Mesenchymal stem cell (in vitro differentiated cells and primary cell): Measurements from ENCODE around the gene OR2Z1.
"Not testable (repeated sequence)": the region's sequence is repeated elsewhere in the genome, so short reads cannot be mapped to it uniquely, and the experiment has no call there.

Experiments
- DNase-seq: peaks from one replicate; pipeline ENCODE4 v3.0.0-alpha.2; 2013
- H2AFZ ChIP-seq: one replicate; pipeline ENCODE4 v1.6.1; 2013; ENCODE audit warnings: low read depth, mild to moderate bottlenecking, control low read depth, inconsistent platforms, low read length, moderate library complexity
- H2AK5ac ChIP-seq: 2 replicates; pipeline ENCODE4 v1.6.1; 2013; ENCODE audit warnings: low read length, moderate library complexity, mild to moderate bottlenecking, inconsistent platforms; ENCODE audit not compliant: severe bottlenecking
- H2BK120ac ChIP-seq: one replicate; pipeline ENCODE4 v1.6.1; 2013; ENCODE audit warnings: low read depth, mild to moderate bottlenecking, inconsistent platforms, low read length, moderate library complexity
- H2BK12ac ChIP-seq, 2 experiments: one replicate each; pipeline ENCODE4 v1.6.1; 2013; ENCODE audit warnings: inconsistent platforms in 2 of 2, low read length in 2 of 2, mild to moderate bottlenecking in 2 of 2, moderate library complexity in 2 of 2, control low read depth in 1 of 2
- H2BK15ac ChIP-seq: one replicate; pipeline ENCODE4 v1.6.1; 2013; ENCODE audit warnings: mild to moderate bottlenecking, low read depth, inconsistent platforms; ENCODE audit not compliant: poor library complexity, severe bottlenecking
- H2BK5ac ChIP-seq: 2 replicates; pipeline ENCODE4 v1.6.1; 2013; ENCODE audit warnings: low read depth, mild to moderate bottlenecking, low read length, control low read depth, inconsistent platforms; ENCODE audit not compliant: poor library complexity, severe bottlenecking
- H3K14ac ChIP-seq, 2 experiments: one replicate each; pipeline ENCODE4 v1.6.1; 2013; ENCODE audit warnings: inconsistent platforms in 2 of 2, low read length in 2 of 2, control low read depth in 1 of 2, mild to moderate bottlenecking in 1 of 2, moderate library complexity in 1 of 2
- H3K18ac ChIP-seq, 2 experiments: one replicate each; pipeline ENCODE4 v1.6.1; 2013; ENCODE audit warnings: inconsistent platforms in 2 of 2, low read length in 2 of 2, control low read depth in 1 of 2, low read depth in 1 of 2, mild to moderate bottlenecking in 1 of 2
- H3K23ac ChIP-seq, 2 experiments: one replicate each; pipeline ENCODE4 v1.6.1; 2013; ENCODE audit warnings: inconsistent platforms in 2 of 2, low read length in 2 of 2, mild to moderate bottlenecking in 2 of 2, moderate library complexity in 2 of 2, control low read depth in 1 of 2
- H3K27ac ChIP-seq: 2 replicates; pipeline ENCODE4 v1.5.1; 2013; ENCODE audit warnings: mild to moderate bottlenecking, moderate library complexity, low read length, control low read depth, inconsistent platforms; ENCODE audit not compliant: poor library complexity, severe bottlenecking
- H3K27me3 ChIP-seq, 2 experiments: 2 replicates each; pipeline versions ENCODE4 v1.6.1 to v1.7.0; 2013; ENCODE audit warnings: low read length in 2 of 2, mild to moderate bottlenecking in 2 of 2, moderate library complexity in 2 of 2, control low read depth in 1 of 2, inconsistent platforms in 1 of 2; ENCODE audit not compliant: control insufficient read depth in 1 of 2, insufficient read depth in 1 of 2
- H3K36me3 ChIP-seq, 2 experiments: 2 replicates each; pipeline versions ENCODE4 v1.6.1 to v1.7.0; 2013; ENCODE audit warnings: low read length in 2 of 2, control low read depth in 1 of 2, inconsistent platforms in 1 of 2, low read depth in 1 of 2, mild to moderate bottlenecking in 1 of 2; ENCODE audit not compliant: insufficient read depth in 2 of 2, control insufficient read depth in 1 of 2
- H3K4ac ChIP-seq, 2 experiments: one replicate each; pipeline ENCODE4 v1.6.1; 2013; ENCODE audit warnings: inconsistent platforms in 2 of 2, low read length in 2 of 2, mild to moderate bottlenecking in 2 of 2, moderate library complexity in 2 of 2, control low read depth in 1 of 2, low read depth in 1 of 2
- H3K4me1 ChIP-seq: 2 replicates; pipeline ENCODE4 v1.6.1; 2013; ENCODE audit warnings: low read depth, low read length, control low read depth; ENCODE audit not compliant: control insufficient read depth, insufficient read depth
- H3K4me2 ChIP-seq: 2 replicates; pipeline ENCODE4 v1.6.1; 2013; ENCODE audit warnings: low read length, mild to moderate bottlenecking, inconsistent platforms; ENCODE audit not compliant: poor library complexity, severe bottlenecking
- H3K4me3 ChIP-seq, 2 experiments: 2 replicates each; pipeline versions ENCODE4 v1.5.1 to v1.7.0; 2013; ENCODE audit warnings: low read length in 2 of 2, mild to moderate bottlenecking in 2 of 2, control low read depth in 1 of 2, low read depth in 1 of 2; ENCODE audit not compliant: insufficient read depth in 1 of 2
- H3K79me1 ChIP-seq: replicated peaks from 2 replicates; pipeline ENCODE4 v1.6.1; 2013; ENCODE audit warnings: mild to moderate bottlenecking, control low read depth, low read length, inconsistent platforms; ENCODE audit not compliant: poor library complexity, severe bottlenecking
- H3K9ac ChIP-seq: 2 replicates; pipeline ENCODE4 v1.7.0; 2013; ENCODE audit warnings: mild to moderate bottlenecking, low read length, moderate library complexity
- H3K9me3 ChIP-seq: 2 replicates; pipeline ENCODE4 v1.7.0; 2013; ENCODE audit warnings: mild to moderate bottlenecking, low read length; ENCODE audit not compliant: control insufficient read depth
- H4K8ac ChIP-seq: one replicate; pipeline ENCODE4 v1.6.1; 2013; ENCODE audit warnings: inconsistent platforms, mild to moderate bottlenecking, low read length, moderate library complexity
- H4K91ac ChIP-seq: one replicate; pipeline ENCODE4 v1.6.1; 2013; ENCODE audit warnings: mild to moderate bottlenecking, low read length, inconsistent platforms
- WGBS: methylation state at CpG from one replicate; pipeline ENCODE4 v1.1.7; 2013; ENCODE audit warnings: mixed read lengths; 5-methylcytosine and 5-hydroxymethylcytosine counted together

The OR2Z1 gene

DNA sequence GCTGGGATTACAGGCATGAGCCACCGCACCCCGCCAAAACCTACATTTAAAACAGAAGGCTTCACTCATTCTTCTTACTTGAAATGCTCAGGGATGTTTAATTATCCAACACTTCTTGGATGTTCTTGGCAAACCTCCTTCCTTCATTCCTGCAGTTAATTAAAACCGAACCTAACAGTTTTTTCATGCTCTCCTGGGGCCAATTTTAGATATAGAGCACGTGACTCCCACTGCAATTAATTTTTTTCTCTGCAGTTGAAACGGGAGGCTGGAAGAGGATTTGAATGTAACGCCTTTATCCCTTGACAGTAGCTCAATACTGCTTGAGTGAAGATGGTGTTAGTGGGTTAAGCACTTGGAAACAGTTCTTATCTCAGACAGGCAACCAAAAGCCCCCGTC, 18.2 kb upstream of the OR2Z1 start:
- Histone ChIP-seq H3K27me3 (peaks cover 0 to 5% of the 10 kb centered on the region in 2 experiments), H3K4me3 (no peak overlapping the region), H4K91ac (no peak overlapping the region), H3K14ac (no peak overlapping the region), H2AFZ (no peak overlapping the region), H2BK5ac (no peak overlapping the region), H2AK5ac (no peak overlapping the region), H3K27ac (no peak overlapping the region), H2BK120ac (no peak overlapping the region), H3K23ac (no peak overlapping the region), H2BK15ac (no peak overlapping the region), H4K8ac (no peak overlapping the region), H3K4ac (no peak overlapping the region), H3K4me1 (no peaks in the 10 kb centered on the region), H3K79me1 (no peaks in the 10 kb centered on the region), H3K9me3 (no peaks in the 10 kb centered on the region), H3K18ac (no peak overlapping the region), H3K4me2 (no peak overlapping the region), H3K9ac (no peak overlapping the region), H3K36me3 (no peaks in the 10 kb centered on the region), H2BK12ac (no peak overlapping the region)
- DNase-seq: no peak
- WGBS: 58% methylated on average over 7 of the region's 7 CpGs

DNA sequence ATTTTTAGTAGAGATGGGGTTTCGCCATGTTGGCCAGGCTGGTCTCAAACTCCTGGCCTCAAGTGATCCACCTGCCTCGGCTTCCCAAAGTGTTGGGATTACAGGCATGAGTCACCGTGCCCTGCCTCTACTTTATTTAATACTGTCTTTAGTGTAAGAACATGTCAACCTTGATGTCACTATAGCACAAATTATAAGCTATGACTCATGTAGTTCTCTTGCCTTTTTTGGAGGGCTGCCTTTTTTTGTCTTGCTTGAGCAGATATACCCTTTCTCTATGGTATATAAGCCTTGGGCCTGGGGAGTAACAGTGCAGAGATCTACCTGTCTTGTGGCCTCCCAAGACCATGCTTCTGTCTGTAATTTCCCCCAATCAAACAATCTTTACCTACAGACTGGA, 16.1 kb upstream of the OR2Z1 start:
- H3K9me3 ChIP-seq, H2AK5ac ChIP-seq, H3K4me1 ChIP-seq, H2AFZ ChIP-seq, H3K4me2 ChIP-seq, H3K9ac ChIP-seq, H4K91ac ChIP-seq, H3K36me3 ChIP-seq, H3K4ac ChIP-seq, H3K4me3 ChIP-seq, DNase-seq, H2BK15ac ChIP-seq, H3K27me3 ChIP-seq, H3K14ac ChIP-seq, H3K79me1 ChIP-seq, H3K27ac ChIP-seq, H3K18ac ChIP-seq, H2BK120ac ChIP-seq, H2BK12ac ChIP-seq, H2BK5ac ChIP-seq, H3K23ac ChIP-seq, H4K8ac ChIP-seq: not testable (repeated sequence)
- 100% methylated on average over 1 of the region's 3 CpGs for WGBS

GRCh38 chr19:8705742-8706141, 15.7 kb upstream of the OR2Z1 start:
- Histone ChIP-seq H3K4me2 (no peak overlapping the region), H2BK5ac (no peak overlapping the region), H3K18ac (no peak overlapping the region), H4K8ac (no peak overlapping the region), H3K36me3 (no peaks in the 10 kb centered on the region), H2BK12ac (no peak overlapping the region), H2BK120ac (no peak overlapping the region), H3K27ac (no peak overlapping the region), H3K27me3 (peaks cover 0 to under 1% of the 10 kb centered on the region in 2 experiments), H2AK5ac (no peak overlapping the region), H4K91ac (no peak overlapping the region), H3K9me3 (peaks cover 5% of the 10 kb centered on the region), H3K9ac (no peak overlapping the region), H3K4me1 (no peaks in the 10 kb centered on the region), H3K14ac (no peak overlapping the region), H3K79me1 (no peaks in the 10 kb centered on the region), H3K23ac (no peak overlapping the region), H2BK15ac (no peak overlapping the region), H3K4me3 (no peak overlapping the region), H2AFZ (no peak overlapping the region), H3K4ac (no peak overlapping the region)
- DNase-seq: no peak
- 43% methylated on average over 4 of the region's 5 CpGs for WGBS

- H3K9ac ChIP-seq, H4K8ac ChIP-seq, H2BK5ac ChIP-seq, H3K14ac ChIP-seq, H3K27ac ChIP-seq, H2BK120ac ChIP-seq, H3K36me3 ChIP-seq, H2AFZ ChIP-seq, H3K27me3 ChIP-seq, H2AK5ac ChIP-seq, H3K4me1 ChIP-seq, H3K79me1 ChIP-seq, H4K91ac ChIP-seq, H3K4me3 ChIP-seq, DNase-seq, H3K23ac ChIP-seq, H2BK15ac ChIP-seq, H3K4me2 ChIP-seq, H2BK12ac ChIP-seq, H3K4ac ChIP-seq, H3K18ac ChIP-seq: not testable (repeated sequence)
- WGBS: 73% methylated on average over 6 of the region's 7 CpGs
- peaks cover 21% of the 10 kb centered on the region for H3K9me3 ChIP-seq
These were observed 11.1 kb upstream of the OR2Z1 start for GRCh38 chr19:8710337-8710736.
